Measurements from ENCODE around the gene PRCC.

DNA sequence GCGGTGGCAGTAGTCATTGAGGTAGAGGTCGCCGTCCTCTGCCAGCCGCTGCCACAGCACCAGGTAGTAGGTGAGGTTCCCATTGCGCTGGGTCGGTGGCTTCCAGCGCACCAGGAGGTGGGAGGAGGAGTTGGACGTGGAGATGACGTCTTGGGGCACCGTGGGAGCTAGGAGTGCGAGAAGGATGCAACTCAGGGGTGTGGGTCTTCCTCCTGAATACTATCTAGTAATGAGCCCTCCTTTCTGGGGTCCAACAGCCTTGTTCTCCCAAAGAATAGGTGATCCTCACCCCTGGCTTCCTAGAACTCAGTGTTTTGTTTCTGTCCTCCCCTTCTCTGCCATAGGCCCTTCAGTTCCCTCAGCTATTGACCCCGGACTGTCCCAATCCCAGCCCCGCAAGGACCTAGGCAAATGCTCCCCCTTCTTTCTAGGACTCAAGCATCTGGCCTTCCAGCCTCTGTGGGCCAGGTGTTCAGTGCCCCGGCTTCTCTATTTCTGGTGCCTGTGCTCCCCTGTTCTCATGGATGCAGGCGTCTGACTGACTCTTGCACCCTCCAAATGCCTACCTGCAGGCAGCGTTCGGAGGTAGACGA is 78.7 kb downstream of the PRCC start:
- TF ChIP-seq TAF1 (IDR thresholded peaks at IDR 0.05; ENCODE audit: low read depth, low read length): no peak
- no peak for TF ChIP-seq POLR2A (IDR thresholded peaks at IDR 0.05; ENCODE audit: low read depth, low read length)
- TF ChIP-seq POLR2AphosphoS5 (IDR thresholded peaks at IDR 0.05; ENCODE audit: low read depth, low read length): no peak
